Regular cardiac myocyte (primary cell): ENCODE measurements around the gene PTPRM. TPM values are rescaled to one million over a fixed set of nuclear protein-coding genes. Genes with fewer than 3 reads are reported as not detected.

Experiments
- total RNA-seq: library from RNA; depleted of rRNA; stranded (reverse); fragments of >200 nt; gene quantifications from 2 replicates; pipeline ENCODE4 v1.2.3, GENCODE V29; 2014

The PTPRM gene
- total RNA-seq: 19.9 and 72.4 TPM in 2 replicates

DNA sequence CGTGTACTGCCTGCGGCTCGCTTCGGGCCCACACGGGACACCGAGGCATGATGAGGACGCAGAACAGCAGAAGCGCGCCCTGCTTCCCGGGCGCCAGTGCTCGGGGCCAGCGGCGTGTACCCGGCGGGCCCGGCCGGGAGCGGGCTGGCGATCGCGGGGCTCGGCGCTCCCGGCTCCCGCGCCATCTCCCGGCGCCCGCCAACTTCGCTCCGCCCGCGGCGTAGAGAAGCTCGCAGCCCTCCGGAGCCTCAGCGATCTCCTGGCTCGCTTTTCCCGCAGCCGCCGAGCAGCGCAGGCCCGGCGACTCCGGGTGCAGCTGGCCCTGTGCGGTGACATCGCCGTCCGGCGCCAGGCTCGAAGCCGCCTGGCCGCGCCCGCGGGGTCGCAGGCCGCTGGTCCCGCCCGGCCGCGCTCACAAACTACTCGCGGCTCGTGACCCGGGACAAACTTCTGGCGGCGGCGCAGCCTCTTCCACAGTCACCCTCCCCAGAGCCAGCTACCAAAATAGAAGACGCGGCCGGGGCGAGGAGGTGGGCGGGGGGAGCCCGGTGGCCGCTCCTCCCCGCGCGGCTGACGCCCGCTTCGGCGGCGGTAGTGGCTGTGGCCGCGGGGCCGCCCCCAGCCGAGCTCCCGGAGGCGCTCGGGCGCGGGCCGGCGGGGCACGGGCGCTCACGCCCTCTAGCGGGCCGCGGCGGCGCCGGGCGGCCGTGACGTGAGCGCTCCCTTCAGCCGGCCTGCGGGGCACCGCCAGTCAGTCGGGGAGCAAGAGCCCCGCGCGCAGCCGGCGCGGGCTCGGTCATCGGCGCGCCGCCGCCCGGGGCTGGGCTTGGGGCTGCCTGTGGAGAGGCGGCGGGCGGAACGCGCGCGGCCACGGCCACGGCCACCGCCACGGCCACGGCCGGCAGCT lies at the start of gene PTPRM:
PTPRM (plus strand) TSS at position 750 of the 907 bp plus-strand sequence. CDS start 503 bp downstream, outside the sequence.

